Measurements from ENCODE around the gene TMEM59L.

The TMEM59L gene

DNA sequence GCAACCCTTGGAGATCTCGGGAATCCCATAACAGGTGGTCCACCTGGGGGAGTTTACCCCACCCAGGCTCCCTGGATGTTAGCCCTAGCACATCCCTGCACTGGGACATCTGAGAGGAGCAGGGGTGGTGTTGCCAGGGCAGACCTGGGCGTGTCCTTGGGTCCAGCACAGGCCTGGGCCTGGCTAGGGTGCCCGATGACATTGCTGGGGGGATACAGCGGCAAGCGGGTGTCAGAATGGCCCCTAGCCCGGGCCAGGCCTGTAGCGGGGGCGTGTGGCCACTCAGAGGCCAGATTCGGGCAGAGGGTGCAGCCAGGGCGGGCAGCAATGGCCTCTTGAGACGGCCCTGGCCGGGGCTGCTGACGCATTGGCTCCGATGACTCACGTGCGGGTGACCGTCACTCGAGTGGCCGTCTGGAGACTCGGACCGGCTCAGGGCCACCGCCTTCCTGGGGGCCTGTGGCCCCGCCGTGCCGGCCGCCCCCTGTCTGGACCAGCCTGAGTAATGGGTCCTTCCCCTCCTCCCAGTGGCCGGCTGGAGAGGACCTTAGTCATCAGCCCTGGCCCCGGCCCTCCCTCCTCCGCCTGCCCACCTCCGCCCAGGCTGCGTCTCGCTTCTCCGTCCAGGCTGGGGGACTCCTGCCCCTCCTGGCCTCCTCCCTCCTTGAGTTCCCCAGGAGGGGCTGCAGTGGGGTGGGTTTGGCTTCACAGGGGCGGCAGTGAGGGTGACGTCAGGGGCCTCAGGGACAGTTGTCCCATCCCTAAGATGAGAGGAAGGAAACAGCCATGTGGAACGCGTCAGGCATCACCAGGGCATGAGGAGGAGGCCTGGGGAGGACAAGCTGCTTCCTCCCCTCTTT lies 47.6 kb downstream of the TMEM59L start:
- no peak for DNase-seq

DNA sequence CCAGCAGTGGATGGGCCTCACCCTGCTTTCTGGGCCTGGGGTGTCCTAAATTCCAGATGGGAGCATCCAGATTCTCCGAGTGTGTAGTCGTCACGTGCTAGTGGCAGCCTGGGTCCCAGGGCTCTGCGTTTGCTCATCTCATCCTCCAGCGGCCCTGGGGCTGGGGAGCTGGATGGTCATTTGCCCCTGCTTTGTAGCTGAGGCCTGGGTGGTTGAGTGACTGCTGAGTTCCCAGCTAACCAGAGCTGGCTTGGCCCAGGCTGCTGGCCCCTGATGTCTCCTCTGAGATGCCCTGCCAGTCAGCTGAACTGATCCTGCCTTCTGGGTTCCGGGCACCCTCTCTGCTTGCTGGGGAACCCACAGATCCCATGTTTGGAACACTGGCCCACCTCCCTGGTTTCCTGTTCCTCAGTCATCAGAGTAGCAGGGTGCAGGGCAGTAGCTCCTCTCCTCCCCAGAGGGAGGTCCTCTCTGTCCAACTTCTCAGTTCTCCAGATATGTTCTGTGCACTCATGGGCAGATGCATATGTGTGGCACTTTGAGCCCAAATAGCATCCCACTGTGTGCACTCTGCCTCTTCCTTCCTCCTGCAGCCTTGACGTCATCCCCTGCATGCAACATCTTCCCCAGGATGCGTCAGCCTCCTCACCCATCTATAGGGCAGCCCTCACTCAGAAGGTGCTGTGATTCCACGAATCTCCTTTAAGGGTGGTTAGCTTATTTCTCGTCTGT lies 48.4 kb downstream of the TMEM59L start:
- no peak for DNase-seq

DNA sequence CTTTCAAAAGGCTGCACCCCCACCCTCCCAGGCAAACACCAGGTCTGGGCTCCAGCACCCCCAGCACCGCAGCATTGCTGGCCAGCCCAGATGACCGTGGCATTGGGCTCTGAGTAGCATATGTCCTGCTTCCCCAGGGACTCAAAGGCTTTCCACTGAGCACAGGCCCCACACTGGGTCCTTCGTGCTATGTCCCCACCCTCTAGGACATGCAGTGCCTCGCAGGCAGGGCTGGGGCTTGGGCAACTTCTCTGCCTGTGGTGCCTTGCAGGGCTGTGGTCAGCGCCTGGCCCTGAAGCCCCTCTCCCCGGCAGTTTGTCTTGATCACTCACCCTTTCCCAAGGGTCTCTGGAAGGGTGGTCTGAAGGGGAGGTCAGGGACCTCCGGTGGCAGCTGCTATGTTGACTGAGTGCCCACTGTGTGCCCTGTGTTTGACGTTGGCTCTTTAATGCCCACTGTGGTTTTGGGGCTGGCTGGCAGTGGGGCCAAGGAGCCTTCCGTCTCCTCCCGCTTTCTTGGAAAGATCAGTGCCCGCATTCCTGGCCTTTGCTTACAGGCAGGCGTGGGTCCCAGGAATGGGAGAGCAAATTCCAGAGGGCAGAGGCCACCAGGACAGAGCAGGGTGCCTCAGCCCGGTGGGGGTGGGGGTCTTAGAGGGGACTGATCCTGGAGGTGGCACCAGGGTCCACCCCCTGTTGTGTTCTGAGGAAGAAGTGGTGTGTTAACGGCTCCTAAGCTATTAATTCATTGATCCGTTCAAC lies 50.5 kb downstream of the TMEM59L start:
- DNase-seq: no peak

DNA sequence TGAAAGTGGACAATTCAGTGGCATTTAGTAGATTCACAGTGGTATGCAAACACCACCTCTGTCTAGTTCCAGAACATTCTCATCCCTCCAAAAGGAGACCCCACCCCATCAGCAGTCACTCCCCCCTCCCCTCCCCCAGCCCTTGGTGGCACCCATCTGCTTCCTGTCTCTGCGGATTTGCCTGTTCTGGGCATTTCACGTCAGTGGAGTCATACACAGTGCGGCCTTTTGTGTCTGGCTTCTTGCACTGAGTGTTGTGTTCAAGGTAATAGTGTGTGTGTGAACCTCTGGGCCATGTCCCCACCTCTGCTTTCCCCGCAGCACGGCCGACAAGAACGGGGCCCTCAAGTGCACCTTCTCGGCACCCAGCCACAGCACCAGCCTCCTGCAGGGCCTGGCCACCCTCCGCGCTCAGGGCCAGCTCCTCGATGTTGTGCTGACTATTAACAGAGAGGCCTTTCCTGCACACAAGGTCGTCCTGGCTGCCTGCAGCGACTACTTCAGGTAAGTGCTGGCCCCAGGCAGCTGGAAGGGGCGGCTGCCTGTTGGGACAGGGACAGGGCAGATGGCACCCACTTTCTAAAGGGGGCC lies 51.4 kb downstream of the TMEM59L start:
- DNase-seq: no peak

DNA sequence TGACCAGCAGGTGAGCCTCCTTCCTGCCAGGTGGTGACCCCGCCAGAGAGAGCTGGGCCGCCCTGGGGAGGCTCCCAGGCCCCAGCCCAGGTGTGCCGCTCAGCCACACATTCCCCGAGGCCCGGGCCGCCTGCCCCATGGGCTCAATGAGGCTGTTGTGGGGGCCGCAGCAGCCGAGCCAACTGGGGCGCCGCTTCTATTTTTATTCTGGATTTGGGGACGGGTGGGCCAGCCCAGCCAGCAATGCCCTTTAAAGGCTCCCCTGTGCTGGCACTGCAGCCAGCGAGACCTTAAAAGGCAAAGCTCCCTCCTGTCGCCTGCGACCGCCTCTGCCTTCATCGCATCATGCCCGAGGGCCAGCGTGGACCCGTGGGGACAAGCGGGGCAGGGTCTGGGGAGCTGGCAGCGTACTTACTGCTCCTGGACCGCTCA lies 53.1 kb downstream of the TMEM59L start:
- DNase-seq: no peak

DNA sequence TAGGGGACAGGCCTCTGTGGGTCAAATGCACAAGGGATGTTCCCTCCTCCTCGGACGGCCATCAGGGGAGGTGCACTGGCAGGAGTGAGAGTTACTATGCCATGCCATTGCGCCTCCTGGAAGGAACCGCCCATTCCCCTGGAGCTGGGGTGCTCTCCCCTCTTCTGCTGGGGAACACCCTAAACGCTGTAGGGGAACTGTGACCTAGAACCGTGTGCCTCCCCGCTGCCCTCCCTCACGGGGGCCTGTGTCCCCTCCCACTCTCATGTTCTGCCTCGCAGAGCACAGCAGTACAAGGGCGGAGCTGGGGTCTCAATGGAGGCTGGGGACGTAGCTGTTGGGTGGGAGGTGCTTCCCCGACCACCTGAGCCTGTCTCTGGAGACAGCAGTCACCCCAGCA lies 53.6 kb downstream of the TMEM59L start:
- no peak for DNase-seq

DNA sequence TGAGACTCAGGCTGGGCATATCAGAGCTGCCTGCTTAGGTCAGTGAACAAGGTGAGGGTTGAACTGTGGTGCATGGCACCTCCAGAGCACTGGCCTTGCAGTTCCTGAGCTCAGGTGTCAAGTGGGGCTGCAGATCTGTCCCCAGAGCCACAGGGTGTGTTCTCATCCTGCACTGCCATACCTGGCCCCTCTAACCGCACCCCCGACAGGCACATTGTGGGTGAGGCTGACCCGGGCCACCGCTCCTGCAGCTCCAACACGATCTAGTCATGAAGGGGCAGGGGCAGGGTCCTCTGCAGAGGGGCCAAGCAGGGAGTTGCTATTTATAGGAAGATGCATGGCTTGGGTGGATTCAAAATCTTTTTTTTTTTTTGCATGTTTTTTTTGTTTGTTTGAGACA lies 54.1 kb downstream of the TMEM59L start:
- DNase-seq: no peak

DNA sequence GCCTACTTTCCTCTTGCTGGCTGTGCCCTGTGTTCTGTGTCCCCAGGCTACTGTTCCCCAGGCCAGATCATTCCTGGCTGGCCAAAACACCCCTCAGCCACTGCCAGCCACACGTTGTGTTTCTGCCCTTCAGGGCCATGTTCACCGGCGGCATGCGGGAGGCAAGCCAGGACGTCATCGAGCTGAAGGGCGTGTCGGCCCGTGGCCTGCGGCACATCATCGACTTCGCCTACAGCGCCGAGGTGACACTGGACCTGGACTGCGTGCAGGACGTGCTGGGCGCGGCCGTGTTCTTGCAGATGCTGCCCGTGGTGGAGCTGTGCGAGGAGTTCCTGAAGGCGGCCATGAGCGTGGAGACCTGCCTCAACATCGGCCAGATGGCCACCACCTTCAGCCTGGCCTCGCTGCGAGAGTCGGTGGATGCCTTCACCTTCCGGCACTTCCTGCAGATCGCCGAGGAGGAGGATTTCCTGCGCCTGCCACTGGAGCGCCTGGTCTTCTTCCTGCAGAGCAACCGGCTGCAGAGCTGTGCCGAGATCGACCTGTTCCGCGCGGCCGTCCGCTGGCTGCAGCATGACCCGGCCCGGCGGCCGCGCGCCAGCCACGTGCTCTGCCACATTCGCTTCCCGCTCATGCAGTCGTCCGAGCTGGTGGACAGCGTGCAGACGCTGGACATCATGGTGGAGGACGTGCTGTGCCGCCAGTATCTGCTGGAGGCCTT lies 55.0 kb downstream of the TMEM59L start:
- no peak for DNase-seq

DNA sequence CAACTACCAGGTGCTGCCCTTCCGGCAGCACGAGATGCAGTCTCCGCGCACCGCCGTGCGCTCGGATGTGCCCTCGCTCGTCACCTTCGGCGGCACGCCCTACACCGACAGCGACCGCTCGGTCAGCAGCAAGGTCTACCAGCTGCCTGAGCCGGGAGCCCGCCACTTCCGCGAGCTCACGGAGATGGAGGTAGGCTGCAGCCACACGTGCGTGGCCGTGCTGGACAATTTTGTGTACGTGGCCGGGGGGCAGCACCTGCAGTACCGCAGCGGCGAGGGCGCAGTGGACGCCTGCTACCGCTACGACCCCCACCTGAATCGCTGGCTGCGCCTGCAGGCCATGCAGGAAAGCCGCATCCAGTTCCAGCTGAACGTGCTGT lies 55.6 kb downstream of the TMEM59L start:
- no peak for DNase-seq

DNA sequence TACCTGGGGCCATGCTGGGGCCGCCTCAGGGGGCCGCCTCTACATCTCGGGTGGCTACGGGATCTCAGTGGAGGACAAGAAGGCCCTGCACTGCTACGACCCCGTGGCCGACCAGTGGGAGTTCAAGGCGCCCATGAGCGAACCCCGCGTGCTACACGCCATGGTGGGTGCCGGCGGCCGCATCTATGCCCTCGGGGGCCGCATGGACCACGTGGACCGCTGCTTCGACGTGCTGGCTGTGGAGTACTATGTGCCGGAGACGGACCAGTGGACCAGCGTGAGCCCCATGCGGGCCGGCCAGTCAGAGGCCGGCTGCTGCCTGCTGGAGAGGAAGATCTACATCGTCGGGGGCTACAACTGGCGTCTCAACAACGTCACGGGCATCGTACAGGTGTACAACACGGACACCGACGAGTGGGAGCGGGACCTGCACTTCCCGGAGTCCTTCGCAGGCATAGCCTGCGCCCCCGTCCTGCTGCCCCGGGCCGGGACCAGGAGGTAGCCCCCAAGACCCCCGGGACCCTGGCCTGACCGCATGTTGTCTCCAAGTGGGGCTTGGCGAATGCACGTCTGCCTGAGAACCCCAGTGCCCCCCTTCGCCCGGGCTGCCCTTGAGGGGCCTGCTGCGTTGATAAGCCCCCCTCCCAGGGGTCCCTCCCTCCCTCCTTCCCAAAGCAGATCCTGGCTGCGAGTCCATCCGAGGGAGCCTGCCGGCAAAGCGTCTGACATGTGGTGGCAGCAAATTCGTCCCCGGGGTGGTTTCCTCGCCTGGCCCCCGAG lies 56.3 kb downstream of the TMEM59L start:
- no peak for DNase-seq

DNA sequence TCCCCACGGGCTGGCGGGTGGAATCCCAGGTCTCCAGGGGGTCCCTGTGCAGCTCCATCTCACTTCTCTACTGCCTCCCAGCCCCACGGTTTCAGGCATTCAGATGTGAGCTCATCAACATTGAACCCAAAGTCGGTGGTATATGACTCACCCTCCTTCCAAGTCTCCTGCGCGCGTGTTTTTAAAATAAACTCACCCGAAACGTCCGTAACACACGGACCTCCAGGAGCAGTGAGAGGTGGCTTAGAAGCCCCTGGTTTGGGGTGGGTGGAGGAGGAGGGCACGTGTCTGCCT lies 56.8 kb downstream of the TMEM59L start:
- DNase-seq: no peak

DNA sequence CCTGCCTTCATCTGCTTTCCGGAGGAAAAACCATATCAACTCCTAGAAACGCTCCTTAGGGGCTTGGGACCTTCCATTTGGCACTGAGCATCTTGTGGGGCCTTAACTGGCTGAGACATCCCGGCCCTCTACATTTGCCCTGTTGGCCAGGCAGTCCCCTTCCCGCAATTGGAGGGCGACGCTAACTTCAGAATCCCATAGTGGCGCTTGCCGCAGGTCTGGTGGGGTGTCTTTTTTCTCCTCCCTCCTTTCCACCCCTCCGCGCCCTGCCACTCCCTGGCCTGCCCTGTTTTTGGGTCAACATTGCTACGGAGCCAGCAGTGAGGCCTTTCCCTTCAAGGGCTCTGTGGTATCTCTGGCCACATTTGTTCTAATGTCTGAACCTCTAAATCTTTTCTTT lies 57.2 kb downstream of the TMEM59L start:
- DNase-seq: no peak

DNA sequence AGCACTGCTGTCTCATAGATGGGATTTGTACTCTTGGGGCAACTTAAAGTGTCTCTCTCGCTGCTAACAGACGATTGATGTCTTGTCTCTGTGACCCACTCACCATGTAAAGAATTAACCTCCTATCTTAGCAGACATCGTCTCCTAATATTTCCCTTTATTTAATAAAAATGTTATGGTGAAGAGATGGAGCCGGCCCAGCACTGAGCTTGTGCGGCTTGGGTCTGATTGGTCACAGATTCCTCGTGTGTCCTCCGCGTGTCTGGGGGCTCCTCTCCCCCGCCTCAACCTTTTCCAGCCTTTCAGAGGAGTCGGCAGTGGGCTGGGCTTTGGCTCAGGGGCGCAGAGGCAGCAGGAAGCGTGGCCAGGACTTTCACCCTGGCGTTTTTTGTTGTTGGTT lies 57.6 kb downstream of the TMEM59L start:
- DNase-seq: no peak

Measured in activated CD4-positive, alpha-beta T cell treated with anti-CD3 and anti-CD28 coated beads for 48 hours (primary cell).